ENCODE data around the gene PRR20A. TPM values are rescaled to one million over a fixed set of nuclear protein-coding genes. Genes with fewer than 3 reads are reported as not detected.

The PRR20A gene
- not detected in 5 replicates for total RNA-seq (2022; extraction: Qiagen RNA extraction)

GRCh38 chr13:57140235-57140968, at the start of gene PRR20A:
Gene PRR20A, plus strand, starts transcription at chr13:57140918. Its CDS starts 387 bp downstream, at chr13:57141305.

GRCh38 chr13:57147188-57147587, 6.5 kb downstream of the PRR20A start, which contains the start of gene PRR20B:
Gene PRR20B, plus strand, starts transcription at chr13:57147488. Its CDS starts 387 bp downstream, at chr13:57147875.

GRCh38 chr13:57153761-57154160, 13.0 kb downstream of the PRR20A start, which contains the start of gene PRR20C:
Gene PRR20C, plus strand, starts transcription at chr13:57154061. Its CDS starts 387 bp downstream, at chr13:57154448.

GRCh38 chr13:57160332-57160731, 19.6 kb downstream of the PRR20A start, which contains the start of gene PRR20D:
Gene PRR20D, plus strand, starts transcription at chr13:57160632. Its CDS starts 387 bp downstream, at chr13:57161019.

GRCh38 chr13:57166897-57167296, 26.2 kb downstream of the PRR20A start, which contains the start of gene PRR20E:
Gene PRR20E, plus strand, starts transcription at chr13:57167197. Its CDS starts 387 bp downstream, at chr13:57167584.

Other genes with a start within 250 kb of the PRR20A start
- not detected in 5 replicates for gene PRR20B, start 6.6 kb downstream of the PRR20A start, total RNA-seq (2022; extraction: Qiagen RNA extraction)
- not detected in 5 replicates for gene PRR20C, start 13.1 kb downstream of the PRR20A start, total RNA-seq (2022; extraction: Qiagen RNA extraction)
- not detected in 5 replicates for gene PRR20D, start 19.7 kb downstream of the PRR20A start, total RNA-seq (2022; extraction: Qiagen RNA extraction)
- gene PRR20E, start 26.3 kb downstream of the PRR20A start, total RNA-seq (2022; extraction: Qiagen RNA extraction) = not detected in 5 replicates